H1 (cell line): ENCODE results near the gene DNAI2. TPM values are rescaled to one million over a fixed set of nuclear protein-coding genes. Genes with fewer than 3 reads are reported as not detected.

ENCODE experiments used
- polyA plus RNA-seq, 7 experiments: library from polyadenylated mRNA; depleted of rRNA in 3 of 7; stranded (reverse) in 5 of 7; unstranded in 2 of 7; fragments of >200 nt in 5 of 7; fragments of 200-250 nt in 2 of 7; gene quantifications; 1 replicate in 5 of 7; 2 replicates in 1 of 7; 4 replicates in 1 of 7; pipeline versions ENCODE4 v1.2.1 to v1.2.3, GENCODE V29; 2011 to 2013; ENCODE audit warnings: missing spikeins in 2 of 7, mixed read lengths in 2 of 7
- total RNA-seq: library from RNA; stranded (reverse); fragmentation: NEBNext Ultra II Directional; extraction: Animal tissue kit (Norgen Biotek cat#: 25700); gene quantifications from 2 replicates; pipeline ENCODE4 v1.2.1, GENCODE V29; 2021

The DNAI2 gene
- total and polyA plus RNA-seq, 2 of the 8 experiments (the other 6 are each of a cell fraction or from before 2014, with no cell fraction given) = 0.08 to 0.15 TPM

Other genes with a start within 250 kb of the DNAI2 start
- 1,195 and 1,222 TPM in 2 replicates for gene RPL38, start 70.6 kb upstream of the DNAI2 start, total RNA-seq
- 412 and 510 TPM in 2 replicates for gene RPL38, start 70.6 kb upstream of the DNAI2 start, polyA plus RNA-seq (2011; rRNA removed)
- 3.2 and 3.7 TPM in 2 replicates for gene TTYH2, start 60.7 kb upstream of the DNAI2 start, total RNA-seq
- 9.2 and 17.3 TPM in 2 replicates for gene TTYH2, start 60.7 kb upstream of the DNAI2 start, polyA plus RNA-seq (2011; rRNA removed)
- 0.36 and 0.52 TPM in 2 replicates for gene KIF19, start 52.0 kb downstream of the DNAI2 start, total RNA-seq
- 0.77 and 1.4 TPM in 2 replicates for gene KIF19, start 52.0 kb downstream of the DNAI2 start, polyA plus RNA-seq (2011; rRNA removed)
- gene BTBD17, start 87.6 kb downstream of the DNAI2 start, total RNA-seq = 7.0 and 7.8 TPM in 2 replicates
- gene BTBD17, start 87.6 kb downstream of the DNAI2 start, polyA plus RNA-seq (2011; rRNA removed) = 14.8 and 17.0 TPM in 2 replicates
- not detected in 2 replicates for gene GPR142, start 93.3 kb downstream of the DNAI2 start, total RNA-seq
- gene GPR142, start 93.3 kb downstream of the DNAI2 start, polyA plus RNA-seq (2011; rRNA removed) = 0.05 and 0.11 TPM in 2 replicates
- 17.1 and 18.3 TPM in 2 replicates for gene GPRC5C, start 157.9 kb downstream of the DNAI2 start, total RNA-seq
- 55.8 and 58.7 TPM in 2 replicates for gene GPRC5C, start 157.9 kb downstream of the DNAI2 start, polyA plus RNA-seq (2011; rRNA removed)
- 0.46 and 0.52 TPM in 2 replicates for gene CD300A, start 192.4 kb downstream of the DNAI2 start, total RNA-seq
- 1.3 and 1.6 TPM in 2 replicates for gene CD300A, start 192.4 kb downstream of the DNAI2 start, polyA plus RNA-seq (2011; rRNA removed)